HCT116 (cell line): ENCODE data around the gene ANKHD1. TPM values are rescaled to one million over a fixed set of nuclear protein-coding genes. Genes with fewer than 3 reads are reported as not detected.

ENCODE experiments used
- ATAC-seq: fragments of 200-7000 bp; cut with Tn5 transposase; 2 replicates; pipeline ENCODE4 v1.9.1; 2020; ENCODE audit warnings: mild to moderate bottlenecking, moderate library complexity
- BruUV-seq: library from RNA; stranded (reverse); fragments of 400-500 nt; replicated peaks from 2 replicates; lab custom pipeline; 2021; lab: Mats Ljungman, UMichigan
- CTCF ChIA-PET: fragments of 300-600 bp; sonication (Branson Sonifier 250); formaldehyde crosslinking; loops from one replicate; lab custom pipeline; 2021; ENCODE audit warnings: antibody characterized with exemption; lab: Charles Lee
- POLR2A ChIA-PET: fragments of 300-600, 350-600 bp; sonication (Branson Sonifier 250); formaldehyde crosslinking; loops from one replicate; lab custom pipeline; 2021; ENCODE audit warnings: antibody characterized with exemption; lab: Charles Lee
- RAD21 ChIA-PET, 2 experiments: fragments of 300-600 bp; sonication (Branson Sonifier 250); formaldehyde crosslinking; loops; one replicate each; lab custom pipeline; 2023; ENCODE audit warnings: low total read pairs in 2 of 2; ENCODE audit not compliant: uncharacterized antibody in 2 of 2, unreplicated experiment in 2 of 2, low non-redundant PET in 1 of 2; lab: Charles Lee
- DNase-seq: peaks from one replicate; pipeline ENCODE4 v3.0.0-alpha.2; 2010; ENCODE audit warnings: low read depth, low spot score
- H2AFZ ChIP-seq: fragments of 200-600 bp; shearing (Covaris generic), sonication (generic); 2 replicates; pipeline ENCODE4 v1.6.1; 2017; ENCODE audit warnings: low read depth, mixed run types, mixed read lengths, antibody characterized with exemption, low read length; ENCODE audit not compliant: poor library complexity, severe bottlenecking
- H3K27ac ChIP-seq: 2 replicates; pipeline ENCODE4 v1.5.1; 2012; ENCODE audit warnings: low read depth, low read length
- H3K27me3 ChIP-seq: fragments of 200-600 bp; sonication (generic); 2 replicates; pipeline ENCODE4 v1.6.1; 2016; ENCODE audit warnings: mixed run types, low read length, mixed read lengths; ENCODE audit not compliant: insufficient read depth
- H3K36me3 ChIP-seq, 2 experiments: fragments of 200-500 bp in 1 of 2; fragments of 200-600 bp in 1 of 2; sonication (Bioruptor generic) in 1 of 2; sonication (generic) in 1 of 2; 2 replicates each; pipeline versions ENCODE4 v1.5.1 to v1.6.1; 2014 to 2016; ENCODE audit warnings: low read length in 2 of 2, inconsistent platforms in 1 of 2, mixed read lengths in 1 of 2, mixed run types in 1 of 2; ENCODE audit not compliant: insufficient read depth in 2 of 2, control insufficient read depth in 1 of 2
- H3K4me1 ChIP-seq, 2 experiments: fragments of 200-600 bp in 1 of 2; sonication (generic) in 1 of 2; 2 replicates each; pipeline versions ENCODE4 v1.5.1 to v1.6.1; 2012 to 2017; ENCODE audit warnings: low read length in 2 of 2, inconsistent platforms in 1 of 2, mild to moderate bottlenecking in 1 of 2, mixed read lengths in 1 of 2, mixed run types in 1 of 2, moderate library complexity in 1 of 2; ENCODE audit not compliant: insufficient read depth in 2 of 2, control insufficient read depth in 1 of 2
- H3K4me2 ChIP-seq: fragments of 200-600 bp; sonication (generic); 2 replicates; pipeline ENCODE4 v1.6.1; 2017; ENCODE audit warnings: mixed run types, low read length, mixed read lengths
- H3K4me3 ChIP-seq, 2 experiments: fragments of 200-600 bp in 1 of 2; sonication (generic) in 1 of 2; replicated peaks in 1 of 2; 2 replicates each; pipeline ENCODE4 v1.5.1; 2011 to 2016; ENCODE audit warnings: low read length in 2 of 2, control low read depth in 1 of 2, low read depth in 1 of 2, mild to moderate bottlenecking in 1 of 2, mixed read lengths in 1 of 2, mixed run types in 1 of 2
- H3K79me2 ChIP-seq: fragments of 200-600 bp; sonication (generic); 2 replicates; pipeline ENCODE4 v1.6.1; 2017; ENCODE audit warnings: mild to moderate bottlenecking, mixed run types, low read length, moderate library complexity, mixed read lengths; ENCODE audit not compliant: insufficient read depth
- H3K9ac ChIP-seq: fragments of 200-600 bp; sonication (generic); 2 replicates; pipeline ENCODE4 v1.6.1; 2016; ENCODE audit warnings: low read length, mixed read lengths
- H3K9me2 ChIP-seq: fragments of 200-600 bp; sonication (generic), shearing (Covaris generic); 2 replicates; pipeline ENCODE4 v1.6.1; 2017; ENCODE audit warnings: mixed run types, mild to moderate bottlenecking, moderate library complexity; ENCODE audit not compliant: insufficient read depth
- H3K9me3 ChIP-seq, 2 experiments: fragments of 200-500 bp in 1 of 2; fragments of 200-600 bp in 1 of 2; sonication (Bioruptor generic) in 1 of 2; sonication (generic) in 1 of 2; 2 replicates each; pipeline ENCODE4 v1.6.1; 2014 to 2017; ENCODE audit warnings: low read length in 2 of 2, mixed read lengths in 2 of 2, inconsistent platforms in 1 of 2, low read depth in 1 of 2, mild to moderate bottlenecking in 1 of 2, mixed run types in 1 of 2, moderate library complexity in 1 of 2; ENCODE audit not compliant: control insufficient read depth in 1 of 2, insufficient read depth in 1 of 2
- H4K20me1 ChIP-seq: fragments of 200-600 bp; sonication (generic), shearing (Covaris generic); 2 replicates; pipeline ENCODE4 v1.6.1; 2017; ENCODE audit warnings: mixed run types, mild to moderate bottlenecking, moderate library complexity; ENCODE audit not compliant: insufficient read depth
- EGR1 ChIP-seq: IDR thresholded peaks from 2 replicates; pipeline ENCODE4 v1.6.1; 2012; ENCODE audit warnings: low read depth
- RAD21 ChIP-seq: IDR thresholded peaks from 2 replicates; pipeline ENCODE4 v1.6.1; 2012; ENCODE audit warnings: low read depth, mild to moderate bottlenecking
- intact Hi-C: fragments of 100-400 bp; cut with micrococcal nuclease; formaldehyde crosslinking; loops from 2 replicates; pipeline ENCODE4 v1.10.0; 2022
- total RNA-seq: library from RNA; stranded (reverse); gene quantifications from one replicate; pipeline ENCODE4 v1.2.1, GENCODE V29; 2021; ENCODE audit not compliant: unreplicated experiment
- TF ChIP-seq, protein P1 (sequence below), 3 experiments: fragments of 200-600 bp in 1 of 3; sonication (generic) in 1 of 3; IDR thresholded peaks in 2 of 3; conservative IDR thresholded peaks in 1 of 3; 2 replicates each; pipeline ENCODE4 v1.5.1; 2012 to 2017; ENCODE audit warnings: low read depth in 2 of 3, low read length in 2 of 3, antibody characterized with exemption in 1 of 3, borderline replicate concordance in 1 of 3, control low read depth in 1 of 3, mild to moderate bottlenecking in 1 of 3, mixed read lengths in 1 of 3, mixed run types in 1 of 3, moderate library complexity in 1 of 3; ENCODE audit not compliant: insufficient read depth in 1 of 3

ANKHD1 gene
- total RNA-seq, 1 experiment from 2014 or later, result 80.8 TPM

DNA sequence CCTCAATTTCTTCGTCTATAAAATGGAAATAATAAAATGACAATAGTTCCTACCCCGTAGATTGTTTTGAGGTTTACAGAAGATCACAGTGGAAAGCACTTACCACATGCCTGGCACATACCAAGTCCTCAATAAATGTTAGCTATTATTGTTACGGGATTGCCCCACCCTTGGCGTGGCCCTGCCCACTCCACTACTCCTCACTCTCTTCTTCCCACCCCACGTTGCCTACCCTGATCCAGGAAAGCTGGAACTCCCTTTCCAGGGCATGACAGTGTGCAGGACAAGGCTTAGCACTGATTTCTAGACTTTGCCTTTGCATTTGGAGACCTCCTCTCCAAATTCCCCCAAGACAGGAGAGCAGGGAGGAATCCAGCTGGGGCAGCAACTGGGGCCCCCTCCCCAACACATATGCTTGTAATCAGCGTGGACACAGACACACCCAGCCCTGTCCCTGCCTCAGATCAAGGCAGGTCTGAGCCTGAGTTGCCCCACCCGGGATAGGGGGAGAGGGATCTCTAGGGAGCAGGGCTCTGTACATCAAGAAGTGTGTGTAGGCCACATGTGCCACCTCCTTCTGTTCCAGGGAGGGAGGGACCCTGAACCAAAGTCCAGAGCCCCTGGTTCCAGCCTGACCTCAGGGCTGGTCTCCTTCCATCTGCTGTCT is 34.9 kb upstream of the ANKHD1 start:
- H3K4me3 ChIP-seq, result no peak overlapping the region
- no peak overlapping the region for H3K9ac ChIP-seq
- ATAC-seq, result no peak
- ChIA-PET POLR2A (interaction anchor here (1.3 kb wide), 1 partner anchor 20 kb away, joined by 4 read pairs; the partner anchor contains the start of gene HBEGF), CTCF (interaction anchor here (0.8 to 1.9 kb wide), 5 partner anchors 8 to 353 kb away, joined by 3 to 6 read pairs (median 4); partner anchors contain the start of gene HBEGF), RAD21 (no interaction called here)
- H3K4me2 ChIP-seq, result 0 out of 2 replicates have a peak overlapping the region, but pooled peaks have one; percentile 3
- H3K27ac ChIP-seq, result no peak overlapping the region
- H4K20me1 ChIP-seq, result no peaks in the 10 kb centered on the region
- DNase-seq, result no peak
- H3K79me2 ChIP-seq, result no peaks in the 10 kb centered on the region
- no peak for TF ChIP-seq EGR1
- TF ChIP-seq, all 23 proteins: peak for 0
- Histone ChIP-seq H3K9me3 (no peaks in the 10 kb centered on the region), H3K36me3 (no peaks in the 10 kb centered on the region), H3K4me1 (peaks cover 3 to 29% of the 10 kb centered on the region in 2 experiments; a peak in 3 of 4 replicates), H2AFZ (no peak overlapping the region), H3K27me3 (no peaks in the 10 kb centered on the region), H3K9me2 (no peaks in the 10 kb centered on the region)
- BruUV-seq, result no TSS peak
- intact Hi-C loops, result no loop called here

DNA sequence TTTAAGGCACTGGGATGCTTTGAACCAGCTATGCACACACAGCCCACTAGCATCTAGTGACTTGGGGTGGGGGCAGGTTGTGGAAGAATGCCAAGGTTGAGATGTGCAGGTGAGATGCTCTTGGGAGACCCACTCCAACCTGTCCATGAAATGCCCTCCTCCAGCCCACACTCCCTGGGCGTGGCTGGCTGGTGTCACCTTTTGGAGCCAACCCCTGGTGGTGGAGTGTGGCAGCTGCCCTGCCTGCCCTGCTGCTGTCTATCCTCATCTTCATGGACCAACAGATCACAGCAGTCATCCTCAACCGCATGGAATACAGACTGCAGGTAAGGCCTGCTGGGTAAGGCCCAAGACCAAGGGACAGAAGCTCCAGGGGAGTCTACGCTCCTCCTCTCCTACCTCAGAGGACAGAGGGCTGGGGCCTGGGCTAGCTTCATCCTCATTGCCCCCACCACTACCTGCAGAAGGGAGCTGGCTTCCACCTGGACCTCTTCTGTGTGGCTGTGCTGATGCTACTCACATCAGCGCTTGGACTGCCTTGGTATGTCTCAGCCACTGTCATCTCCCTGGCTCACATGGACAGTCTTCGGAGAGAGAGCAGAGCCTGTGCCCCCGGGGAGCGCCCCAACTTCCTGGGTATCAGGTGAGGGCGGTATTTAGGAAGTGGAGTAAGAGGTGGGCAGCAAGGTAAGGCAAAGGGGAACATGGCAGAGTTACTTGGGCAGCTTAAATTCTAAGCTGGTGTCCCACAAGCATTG is 34.2 kb upstream of the ANKHD1 start:
- Histone ChIP-seq H3K9me2 (no peaks in the 10 kb centered on the region), H4K20me1 (no peaks in the 10 kb centered on the region), H2AFZ (no peak overlapping the region), H3K9ac (no peak overlapping the region), H3K9me3 (no peaks in the 10 kb centered on the region), H3K4me3 (no peak overlapping the region), H3K4me1 (peaks cover 3 to 29% of the 10 kb centered on the region in 2 experiments; a peak in 3 of 4 replicates), H3K36me3 (no peaks in the 10 kb centered on the region), H3K79me2 (no peaks in the 10 kb centered on the region), H3K27me3 (no peaks in the 10 kb centered on the region), H3K27ac (no peak overlapping the region), H3K4me2 (no peak overlapping the region)
- TF ChIP-seq, protein P1, sequence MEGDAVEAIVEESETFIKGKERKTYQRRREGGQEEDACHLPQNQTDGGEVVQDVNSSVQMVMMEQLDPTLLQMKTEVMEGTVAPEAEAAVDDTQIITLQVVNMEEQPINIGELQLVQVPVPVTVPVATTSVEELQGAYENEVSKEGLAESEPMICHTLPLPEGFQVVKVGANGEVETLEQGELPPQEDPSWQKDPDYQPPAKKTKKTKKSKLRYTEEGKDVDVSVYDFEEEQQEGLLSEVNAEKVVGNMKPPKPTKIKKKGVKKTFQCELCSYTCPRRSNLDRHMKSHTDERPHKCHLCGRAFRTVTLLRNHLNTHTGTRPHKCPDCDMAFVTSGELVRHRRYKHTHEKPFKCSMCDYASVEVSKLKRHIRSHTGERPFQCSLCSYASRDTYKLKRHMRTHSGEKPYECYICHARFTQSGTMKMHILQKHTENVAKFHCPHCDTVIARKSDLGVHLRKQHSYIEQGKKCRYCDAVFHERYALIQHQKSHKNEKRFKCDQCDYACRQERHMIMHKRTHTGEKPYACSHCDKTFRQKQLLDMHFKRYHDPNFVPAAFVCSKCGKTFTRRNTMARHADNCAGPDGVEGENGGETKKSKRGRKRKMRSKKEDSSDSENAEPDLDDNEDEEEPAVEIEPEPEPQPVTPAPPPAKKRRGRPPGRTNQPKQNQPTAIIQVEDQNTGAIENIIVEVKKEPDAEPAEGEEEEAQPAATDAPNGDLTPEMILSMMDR (IDR thresholded peaks at IDR 0.05 in 2 of 3, conservative IDR thresholded peaks at IDR 0.05 in 1 of 3; ENCODE audit: borderline replicate concordance in 1 of 3, insufficient read depth in 1 of 3, low read depth in 2 of 3, low read length in 2 of 3), result peak in 2 of 3 experiments; percentile 42 to 47; a peak in 4 of 6 replicates
- TF ChIP-seq RAD21, result no peak
- BruUV-seq, result no TSS peak
- ChIA-PET POLR2A (interaction anchor here (0.5 kb wide), 1 partner anchor 1952 kb away, joined by 4 read pairs; no protein-coding TSS in a partner anchor), RAD21 (no interaction called here), CTCF (interaction anchor here (0.8 to 1.9 kb wide), 5 partner anchors 8 to 353 kb away, joined by 3 to 6 read pairs (median 4); partner anchors contain the start of gene HBEGF)
- ATAC-seq (peak; percentile 46), DNase-seq (no peak)
- intact Hi-C loops, result no loop called here
